BE2C (cell line): ENCODE results near the gene XXYLT1.

ENCODE experiments used
- DNase-seq: peaks from one replicate; pipeline ENCODE4 v3.0.0-alpha.2; 2020
- H3K27me3 ChIP-seq: fragments of 250-450 bp; sonication (Bioruptor Pico); 2 replicates; pipeline ENCODE4 v1.5.1; 2020; ENCODE audit warnings: mild to moderate bottlenecking
- H3K36me3 ChIP-seq: fragments of 250-450 bp; sonication (Bioruptor Pico); 2 replicates; pipeline ENCODE4 v1.5.1; 2020; ENCODE audit warnings: mild to moderate bottlenecking
- H3K4me1 ChIP-seq: fragments of 250-450 bp; sonication (Bioruptor Pico); 2 replicates; pipeline ENCODE4 v1.5.1; 2020
- H3K4me3 ChIP-seq: 2 replicates; pipeline ENCODE4 v1.5.1; 2011; ENCODE audit warnings: low read depth, low read length
- H3K9me3 ChIP-seq: fragments of 250-450 bp; sonication (Bioruptor Pico); 2 replicates; pipeline ENCODE4 v1.5.1; 2020
- TF ChIP-seq, protein P1 (sequence below): IDR thresholded peaks from 2 replicates; pipeline ENCODE4 v1.5.1; 2012; ENCODE audit warnings: mild to moderate bottlenecking, low read depth, low read length

Gene XXYLT1

DNA sequence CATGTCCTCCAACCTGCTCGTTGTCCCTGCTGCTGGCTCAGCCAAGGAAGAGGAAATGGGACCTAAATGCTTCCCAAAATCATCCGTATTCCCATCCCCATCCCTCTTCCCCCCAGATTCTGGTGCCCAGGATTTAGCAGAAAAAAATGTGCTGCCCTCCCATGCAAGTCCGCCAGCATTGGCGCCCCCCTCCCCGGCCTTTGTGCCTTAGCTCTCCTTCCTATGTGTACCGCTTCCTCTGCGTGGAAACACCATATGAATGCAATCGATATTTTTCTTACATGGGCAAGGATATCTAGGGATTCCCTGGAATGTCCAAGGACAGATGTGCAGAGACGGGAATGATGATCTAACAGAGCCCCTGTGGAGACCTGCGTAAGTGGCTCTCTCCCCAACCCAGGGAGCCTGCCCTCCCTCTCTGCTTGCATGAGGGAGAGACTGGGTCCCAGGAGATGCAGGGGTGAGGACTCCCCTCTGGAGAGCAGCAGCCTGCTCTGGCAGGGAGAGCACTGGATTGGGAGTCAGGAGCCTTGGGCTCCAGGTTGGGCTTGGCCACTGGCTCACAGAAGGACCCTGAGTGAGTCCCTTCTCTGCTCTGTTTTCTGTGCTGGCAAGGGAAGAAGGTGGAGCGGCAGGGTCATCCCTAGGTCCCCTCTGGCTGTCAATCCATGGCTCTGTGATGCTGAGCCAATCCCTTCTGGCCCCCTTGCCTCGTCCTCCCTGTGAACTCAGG is 227.2 kb downstream of the XXYLT1 start:
- H3K4me1 ChIP-seq, result no peaks in the 10 kb centered on the region
- no peaks in the 10 kb centered on the region for H3K36me3 ChIP-seq
- TF ChIP-seq, protein P1, sequence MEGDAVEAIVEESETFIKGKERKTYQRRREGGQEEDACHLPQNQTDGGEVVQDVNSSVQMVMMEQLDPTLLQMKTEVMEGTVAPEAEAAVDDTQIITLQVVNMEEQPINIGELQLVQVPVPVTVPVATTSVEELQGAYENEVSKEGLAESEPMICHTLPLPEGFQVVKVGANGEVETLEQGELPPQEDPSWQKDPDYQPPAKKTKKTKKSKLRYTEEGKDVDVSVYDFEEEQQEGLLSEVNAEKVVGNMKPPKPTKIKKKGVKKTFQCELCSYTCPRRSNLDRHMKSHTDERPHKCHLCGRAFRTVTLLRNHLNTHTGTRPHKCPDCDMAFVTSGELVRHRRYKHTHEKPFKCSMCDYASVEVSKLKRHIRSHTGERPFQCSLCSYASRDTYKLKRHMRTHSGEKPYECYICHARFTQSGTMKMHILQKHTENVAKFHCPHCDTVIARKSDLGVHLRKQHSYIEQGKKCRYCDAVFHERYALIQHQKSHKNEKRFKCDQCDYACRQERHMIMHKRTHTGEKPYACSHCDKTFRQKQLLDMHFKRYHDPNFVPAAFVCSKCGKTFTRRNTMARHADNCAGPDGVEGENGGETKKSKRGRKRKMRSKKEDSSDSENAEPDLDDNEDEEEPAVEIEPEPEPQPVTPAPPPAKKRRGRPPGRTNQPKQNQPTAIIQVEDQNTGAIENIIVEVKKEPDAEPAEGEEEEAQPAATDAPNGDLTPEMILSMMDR, result no peak
- H3K4me3 ChIP-seq, result no peak overlapping the region
- DNase-seq, result no peak
- no peaks in the 10 kb centered on the region for H3K27me3 ChIP-seq
- no peaks in the 10 kb centered on the region for H3K9me3 ChIP-seq

DNA sequence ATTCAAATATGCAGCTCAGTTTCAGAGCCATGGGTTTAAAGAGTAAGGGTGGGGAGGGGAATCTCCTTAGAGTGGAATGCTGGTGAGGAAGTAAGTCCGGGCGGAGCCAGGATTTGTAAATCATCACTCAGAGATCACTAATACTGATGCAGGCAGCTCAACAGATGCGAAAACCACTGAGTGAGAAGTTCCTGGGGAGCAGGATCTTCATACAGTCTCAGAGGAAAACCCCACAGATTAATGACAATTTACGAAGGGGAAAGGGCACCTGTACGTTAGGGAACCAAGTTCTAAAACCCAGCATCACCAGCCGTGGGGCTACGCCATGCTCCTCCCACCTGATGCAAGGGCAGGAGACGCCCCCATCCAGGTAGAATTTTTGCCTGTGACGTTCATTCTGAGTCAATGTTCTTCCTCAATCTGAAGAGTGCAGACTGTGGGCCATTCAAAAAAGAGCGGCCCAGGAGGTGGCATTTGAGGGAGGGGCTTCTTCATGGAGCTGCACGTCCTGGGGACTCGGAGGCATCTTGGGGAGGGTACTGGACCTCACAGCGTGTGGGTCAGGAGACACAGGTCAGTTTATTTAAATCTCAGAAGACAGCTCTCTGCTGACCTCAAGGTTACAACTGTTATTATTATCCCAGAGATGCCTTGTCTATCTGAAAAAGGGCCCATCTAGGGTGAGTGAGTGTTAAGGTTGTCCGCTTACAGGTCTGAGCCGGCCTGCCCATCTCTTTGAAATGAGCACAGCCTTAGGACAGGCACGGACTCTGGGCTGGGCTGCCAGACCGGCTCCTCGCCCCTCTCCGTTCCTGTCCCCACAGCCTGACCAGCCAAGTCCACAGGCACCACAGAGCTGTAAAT is 228.0 kb downstream of the XXYLT1 start:
- H3K9me3 ChIP-seq, result no peaks in the 10 kb centered on the region
- TF ChIP-seq, protein P1, result no peak
- no peak for DNase-seq
- no peaks in the 10 kb centered on the region for H3K4me1 ChIP-seq
- H3K36me3 ChIP-seq, result no peaks in the 10 kb centered on the region
- H3K4me3 ChIP-seq, result no peak overlapping the region
- H3K27me3 ChIP-seq, result no peaks in the 10 kb centered on the region

DNA sequence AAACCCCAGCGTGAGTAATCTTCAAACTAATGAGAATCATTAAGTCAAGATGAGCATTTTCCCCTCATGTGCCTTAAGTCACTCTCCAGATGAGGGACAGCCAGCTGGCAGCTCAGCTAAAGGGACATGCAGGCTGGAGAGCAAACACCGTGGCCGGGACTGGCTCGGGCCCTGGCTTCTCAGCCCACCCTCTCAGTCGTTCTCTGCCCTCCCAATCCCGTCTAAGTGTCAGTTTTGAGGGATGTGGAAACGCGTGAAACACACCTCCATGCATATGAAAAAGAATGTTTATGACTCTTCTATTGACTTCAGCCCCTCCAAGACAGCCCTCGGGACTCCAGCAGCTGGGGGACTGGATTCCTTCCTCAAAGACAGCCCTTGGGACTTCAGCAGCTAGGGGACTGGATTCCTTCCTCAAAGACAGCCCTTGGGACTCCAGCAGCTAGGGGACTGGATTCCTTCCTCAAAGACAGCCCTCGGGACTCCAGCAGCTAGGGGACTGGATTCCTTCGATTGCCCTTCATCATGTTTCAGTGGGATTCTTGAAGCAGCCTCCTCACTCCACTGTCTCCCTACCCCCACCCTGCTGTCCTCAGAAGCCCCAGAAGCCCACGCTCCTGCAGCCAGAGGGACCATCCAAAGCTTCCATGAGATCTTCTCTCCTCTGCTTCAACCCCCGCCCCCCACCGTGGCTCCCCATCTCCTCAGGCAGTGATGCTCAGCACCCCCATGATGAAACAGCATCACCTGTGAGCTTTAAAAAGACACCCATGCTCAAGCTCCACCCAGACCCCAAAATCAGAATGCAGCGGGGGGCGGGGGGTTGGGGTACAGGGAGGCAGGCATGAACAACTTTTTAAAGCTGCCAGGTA is 228.9 kb downstream of the XXYLT1 start:
- TF ChIP-seq, protein P1, result no peak
- Histone ChIP-seq H3K9me3 (no peaks in the 10 kb centered on the region), H3K27me3 (no peaks in the 10 kb centered on the region), H3K4me1 (no peaks in the 10 kb centered on the region), H3K36me3 (no peaks in the 10 kb centered on the region), H3K4me3 (no peak overlapping the region)
- DNase-seq, result no peak

DNA sequence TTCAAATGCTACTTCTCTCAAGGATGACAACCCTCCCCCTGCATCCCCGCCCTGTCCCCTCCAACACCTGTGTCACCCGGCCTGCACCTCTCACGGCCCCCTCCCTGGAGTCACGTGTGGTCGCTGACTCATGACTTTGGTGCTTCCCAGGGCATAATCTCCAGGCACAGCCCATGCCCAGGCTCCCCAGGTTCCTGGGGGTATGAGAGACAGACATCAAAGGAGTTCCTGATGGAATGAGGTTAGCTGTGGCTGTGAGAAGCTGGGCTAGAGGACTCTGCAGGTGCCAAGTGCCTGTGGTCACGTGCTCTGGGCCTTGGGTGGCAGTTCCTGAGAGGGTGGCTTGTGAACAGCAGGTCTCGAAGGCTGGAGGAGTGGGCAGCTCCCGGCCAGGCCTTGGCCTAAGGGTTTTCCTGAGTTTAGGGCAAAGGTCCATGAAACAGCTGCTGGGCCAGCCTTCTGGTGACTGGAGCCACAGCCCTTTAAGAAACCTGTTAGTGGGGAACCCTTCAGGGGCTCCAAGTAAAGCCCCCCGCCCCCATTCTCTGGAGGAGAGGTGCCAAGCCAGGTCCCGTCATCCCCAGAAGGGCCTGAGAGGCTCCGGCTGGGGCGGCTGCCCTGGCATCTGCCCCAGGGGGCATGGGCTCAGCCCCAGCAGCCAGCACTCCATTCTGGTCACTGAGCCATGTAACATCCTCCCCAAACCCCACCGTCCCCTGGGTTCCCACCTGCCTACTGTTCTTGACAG is 230.0 kb downstream of the XXYLT1 start:
- Histone ChIP-seq H3K36me3 (no peaks in the 10 kb centered on the region), H3K27me3 (no peaks in the 10 kb centered on the region), H3K4me3 (no peak overlapping the region), H3K4me1 (no peaks in the 10 kb centered on the region), H3K9me3 (no peaks in the 10 kb centered on the region)
- TF ChIP-seq, protein P1, result no peak
- DNase-seq, result no peak

DNA sequence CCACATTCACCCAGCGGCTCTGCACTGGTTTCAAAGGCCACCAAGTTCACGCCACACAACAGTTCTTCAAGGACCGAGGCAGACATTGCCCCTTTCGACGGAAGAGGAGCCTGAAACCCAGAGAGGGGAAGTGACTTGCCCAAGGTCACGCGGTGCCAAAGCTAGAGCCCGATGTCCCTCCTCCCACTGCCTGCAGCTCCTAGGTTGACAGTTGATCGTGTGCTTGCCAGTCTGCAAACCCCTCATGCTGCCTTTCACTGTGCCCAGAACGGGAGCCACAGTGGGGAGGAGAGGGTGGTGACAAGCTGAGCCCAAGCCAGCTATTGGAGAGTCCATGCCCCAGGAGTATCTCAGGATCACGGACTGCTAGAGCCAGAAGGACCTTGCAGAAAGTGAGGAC is 230.9 kb downstream of the XXYLT1 start:
- Histone ChIP-seq H3K4me1 (no peaks in the 10 kb centered on the region), H3K9me3 (no peaks in the 10 kb centered on the region), H3K4me3 (no peak overlapping the region), H3K27me3 (no peaks in the 10 kb centered on the region), H3K36me3 (no peaks in the 10 kb centered on the region)
- DNase-seq, result no peak
- TF ChIP-seq, protein P1, result no peak
